ENCODE measurements around the gene ASIC4. TPM values are rescaled to one million over a fixed set of nuclear protein-coding genes. Genes with fewer than 3 reads are reported as not detected.

The ASIC4 gene
- total RNA-seq, 2 experiments from 2014 or later: 0.73 to 0.74 TPM

- H3K36me3 ChIP-seq (ENCODE audit: insufficient read depth, low read length): no peaks in the 10 kb centered on the region
- H3K9me2 ChIP-seq (ENCODE audit: insufficient read depth, low read length): no peaks in the 10 kb centered on the region
- no peaks in the 10 kb centered on the region for H4K20me1 ChIP-seq (ENCODE audit: insufficient read depth, low read length)
- intact Hi-C loops (cut with micrococcal nuclease; ENCODE audit: unreplicated experiment): no loop called here
- CTCF ChIA-PET (ENCODE audit: unreplicated experiment): no interaction called here
- no peak overlapping the region for H3K4me3 ChIP-seq (ENCODE audit: low read depth, low read length, poor library complexity, severe bottlenecking)
- TF ChIP-seq EZH2phosphoT487 (IDR thresholded peaks at IDR 0.05; ENCODE audit: borderline replicate concordance, low read depth, low read length): no peak
- TF ChIP-seq, protein P1, sequence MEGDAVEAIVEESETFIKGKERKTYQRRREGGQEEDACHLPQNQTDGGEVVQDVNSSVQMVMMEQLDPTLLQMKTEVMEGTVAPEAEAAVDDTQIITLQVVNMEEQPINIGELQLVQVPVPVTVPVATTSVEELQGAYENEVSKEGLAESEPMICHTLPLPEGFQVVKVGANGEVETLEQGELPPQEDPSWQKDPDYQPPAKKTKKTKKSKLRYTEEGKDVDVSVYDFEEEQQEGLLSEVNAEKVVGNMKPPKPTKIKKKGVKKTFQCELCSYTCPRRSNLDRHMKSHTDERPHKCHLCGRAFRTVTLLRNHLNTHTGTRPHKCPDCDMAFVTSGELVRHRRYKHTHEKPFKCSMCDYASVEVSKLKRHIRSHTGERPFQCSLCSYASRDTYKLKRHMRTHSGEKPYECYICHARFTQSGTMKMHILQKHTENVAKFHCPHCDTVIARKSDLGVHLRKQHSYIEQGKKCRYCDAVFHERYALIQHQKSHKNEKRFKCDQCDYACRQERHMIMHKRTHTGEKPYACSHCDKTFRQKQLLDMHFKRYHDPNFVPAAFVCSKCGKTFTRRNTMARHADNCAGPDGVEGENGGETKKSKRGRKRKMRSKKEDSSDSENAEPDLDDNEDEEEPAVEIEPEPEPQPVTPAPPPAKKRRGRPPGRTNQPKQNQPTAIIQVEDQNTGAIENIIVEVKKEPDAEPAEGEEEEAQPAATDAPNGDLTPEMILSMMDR (conservative IDR thresholded peaks at IDR 0.05; ENCODE audit: low read length): no peak
- no peaks in the 10 kb centered on the region for H3K79me2 ChIP-seq (ENCODE audit: insufficient read depth, low read depth, low read length)
- POLR2A ChIA-PET: no interaction called here
- no peak overlapping the region for H3K4me2 ChIP-seq (ENCODE audit: low read length)
- no peak for DNase-seq (ENCODE audit: low spot score)
- no peak overlapping the region for H2AFZ ChIP-seq (ENCODE audit: low read length)
- H3K9me3 ChIP-seq (ENCODE audit: low read length): no peaks in the 10 kb centered on the region
- no peak overlapping the region for H3K27ac ChIP-seq (ENCODE audit: low read depth, low read length, poor library complexity, severe bottlenecking)
- H3K4me1 ChIP-seq (ENCODE audit: insufficient read depth, low read length, poor library complexity, severe bottlenecking): no peaks in the 10 kb centered on the region
- no TSS peak for BruUV-seq (replicated peaks)
These were observed 24.1 kb upstream of the ASIC4 start for GRCh38 chr2:219490186-219490585.

- no peaks in the 10 kb centered on the region for H4K20me1 ChIP-seq (ENCODE audit: insufficient read depth, low read length)
- no peak overlapping the region for H3K4me2 ChIP-seq (ENCODE audit: low read length)
- H3K36me3 ChIP-seq (ENCODE audit: insufficient read depth, low read length): no peaks in the 10 kb centered on the region
- no peak overlapping the region for H3K27ac ChIP-seq (ENCODE audit: low read depth, low read length, poor library complexity, severe bottlenecking)
- no peak for DNase-seq (ENCODE audit: low spot score)
- H3K9me3 ChIP-seq (ENCODE audit: low read length): no peaks in the 10 kb centered on the region
- TF ChIP-seq, protein P1 (conservative IDR thresholded peaks at IDR 0.05; ENCODE audit: low read length): no peak
- no peak for TF ChIP-seq EZH2phosphoT487 (IDR thresholded peaks at IDR 0.05; ENCODE audit: borderline replicate concordance, low read depth, low read length)
- no TSS peak for BruUV-seq (replicated peaks)
- H2AFZ ChIP-seq (ENCODE audit: low read length): no peak overlapping the region
- ChIA-PET POLR2A (no interaction called here), CTCF (ENCODE audit: unreplicated experiment) (no interaction called here)
- no peak overlapping the region for H3K4me3 ChIP-seq (ENCODE audit: low read depth, low read length, poor library complexity, severe bottlenecking)
- H3K9me2 ChIP-seq (ENCODE audit: insufficient read depth, low read length): no peaks in the 10 kb centered on the region
- H3K79me2 ChIP-seq (ENCODE audit: insufficient read depth, low read depth, low read length): no peaks in the 10 kb centered on the region
- intact Hi-C loops (cut with micrococcal nuclease; ENCODE audit: unreplicated experiment): no loop called here
- H3K4me1 ChIP-seq (ENCODE audit: insufficient read depth, low read length, poor library complexity, severe bottlenecking): peaks cover 4% of the 10 kb centered on the region
These were observed 23.6 kb upstream of the ASIC4 start for GRCh38 chr2:219490600-219491130.

DNA sequence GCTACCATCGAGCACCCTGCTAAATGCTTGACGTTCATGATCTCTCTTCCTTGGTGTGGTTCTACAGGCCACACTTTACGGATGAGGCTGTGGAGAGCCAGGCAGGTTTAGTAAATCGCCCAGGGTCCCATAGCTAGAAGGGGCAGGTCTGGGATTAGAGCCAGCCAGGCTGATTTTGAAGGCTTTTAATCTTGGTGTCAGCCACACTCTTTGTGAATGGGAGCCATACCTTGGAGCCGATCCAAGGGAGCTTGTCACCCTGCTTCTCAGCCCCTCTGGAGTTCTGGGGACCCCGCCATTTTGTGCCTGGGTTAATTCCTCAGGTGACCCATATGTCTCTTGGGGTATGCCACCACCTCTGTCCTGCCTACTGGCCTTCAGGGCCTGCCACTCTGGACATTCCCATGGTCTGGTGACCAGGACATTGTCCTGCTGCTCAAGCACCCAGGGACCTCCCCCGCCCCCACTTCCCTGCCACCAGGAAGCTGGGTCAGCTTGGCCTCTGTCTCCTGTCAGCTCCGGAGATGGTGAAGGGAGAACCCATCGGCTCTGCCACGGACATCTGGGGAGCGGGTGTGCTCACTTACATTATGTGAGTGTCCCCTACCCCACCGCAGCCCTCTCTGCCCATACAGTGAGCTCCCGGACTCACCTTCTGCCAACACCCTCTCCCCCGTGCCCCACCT is 22.9 kb upstream of the ASIC4 start:
- CTCF ChIA-PET (ENCODE audit: unreplicated experiment): interaction anchor here (0.6 kb wide), 1 partner anchor 104 kb away, joined by 8 read pairs; no protein-coding TSS in a partner anchor
- Histone ChIP-seq H3K36me3 (ENCODE audit: insufficient read depth, low read length) (no peaks in the 10 kb centered on the region), H3K4me3 (ENCODE audit: low read depth, low read length, poor library complexity, severe bottlenecking) (no peak overlapping the region), H3K79me2 (ENCODE audit: insufficient read depth, low read depth, low read length) (no peaks in the 10 kb centered on the region), H4K20me1 (ENCODE audit: insufficient read depth, low read length) (no peaks in the 10 kb centered on the region), H3K9me2 (ENCODE audit: insufficient read depth, low read length) (no peaks in the 10 kb centered on the region), H3K4me1 (ENCODE audit: insufficient read depth, low read length, poor library complexity, severe bottlenecking) (peaks cover 8% of the 10 kb centered on the region), H3K27ac (ENCODE audit: low read depth, low read length, poor library complexity, severe bottlenecking) (no peak overlapping the region), H3K9me3 (ENCODE audit: low read length) (no peaks in the 10 kb centered on the region), H2AFZ (ENCODE audit: low read length) (no peak overlapping the region), H3K4me2 (ENCODE audit: low read length) (no peak overlapping the region)
- POLR2A ChIA-PET: interaction anchor here (0.6 kb wide), 1 partner anchor 70 kb away, joined by 3 read pairs; no protein-coding TSS in a partner anchor
- TF ChIP-seq, protein P1 (conservative IDR thresholded peaks at IDR 0.05; ENCODE audit: low read length): no peak
- TF ChIP-seq EZH2phosphoT487 (IDR thresholded peaks at IDR 0.05; ENCODE audit: borderline replicate concordance, low read depth, low read length): no peak
- no peak for DNase-seq (ENCODE audit: low spot score)
- intact Hi-C loops (cut with micrococcal nuclease; ENCODE audit: unreplicated experiment): no loop called here
- no TSS peak for BruUV-seq (replicated peaks)

All from OCI-LY7 (cell line).